Esophagus squamous epithelium (tissue), 5 donors: ENCODE results near the gene KCTD1. TPM values are rescaled to one million over a fixed set of nuclear protein-coding genes. Genes with fewer than 3 reads are reported as not detected.

Source experiments
- DNase-seq: peaks from one replicate; lab custom pipeline; 2025; lab: John Stamatoyannopoulos, UW
- H3K27ac ChIP-seq, 4 donors: fragments of 200-600 bp; sonication (generic); one replicate each; pipeline ENCODE4 v1.5.1; 2016 to 2019; ENCODE audit warnings: mild to moderate bottlenecking in 1 of 4
- H3K27me3 ChIP-seq, 4 donors: fragments of 200-600 bp; sonication (generic); 1 replicate in 3 of 4; 2 replicates in 1 of 4; pipeline versions ENCODE4 v1.5.1 to v1.6.0; 2017 to 2021; ENCODE audit warnings: antibody characterized with exemption in 1 of 4
- H3K36me3 ChIP-seq, 3 donors: fragments of 200-600 bp; sonication (generic); one replicate each; pipeline ENCODE4 v1.5.1; 2016 to 2019
- H3K4me1 ChIP-seq, 3 donors: fragments of 200-600 bp; sonication (generic); one replicate each; pipeline ENCODE4 v1.5.1; 2017 to 2019
- H3K4me3 ChIP-seq, 4 donors: fragments of 200-600 bp; sonication (generic); 1 replicate in 3 of 4; 2 replicates in 1 of 4; pipeline ENCODE4 v1.5.1; 2016 to 2019; ENCODE audit warnings: mild to moderate bottlenecking in 2 of 4, moderate library complexity in 1 of 4
- H3K9me3 ChIP-seq, 3 donors: fragments of 200-600 bp; sonication (generic); one replicate each; pipeline ENCODE4 v1.5.1; 2016 to 2019
- CTCF ChIP-seq, 6 experiments: fragments of 450-650 bp in 4 of 6; fragments of 200-600 bp in 2 of 6; sonication (generic) in 2 of 6; IDR thresholded peaks; one replicate each; pipeline ENCODE4 v1.5.1; 2016 to 2019; ENCODE audit warnings: antibody characterized with exemption in 6 of 6, mild to moderate bottlenecking in 4 of 6, moderate library complexity in 4 of 6
- POLR2A ChIP-seq, 4 donors: fragments of 450-650 bp; IDR thresholded peaks; one replicate each; pipeline ENCODE4 v1.6.1; 2017; ENCODE audit warnings: antibody characterized with exemption in 4 of 4, mild to moderate bottlenecking in 4 of 4, moderate library complexity in 3 of 4
- WGBS, 2 donors: methylation state at CpG; one replicate each; pipeline ENCODE4 v1.1.5; 2018; 5-methylcytosine and 5-hydroxymethylcytosine counted together
- intact Hi-C: fragments of 100-400 bp; cut with DNase I; formaldehyde crosslinking; loops from one replicate; pipeline ENCODE4 v1.15.0; 2022
- total RNA-seq, 4 donors: library from RNA; depleted of rRNA; stranded (reverse); fragments of >200 nt; gene quantifications; one replicate each; pipeline ENCODE4 v1.1.0, GENCODE V29; 2016
- donor health status: DM: yes; HTN: yes; CAD: no.

The KCTD1 gene
- total RNA-seq, 4 donors from 2014 or later, result 46.0 to 67.1 (median 56.6) TPM

- no peak overlapping the region for H3K27ac ChIP-seq
- no peaks in the 10 kb centered on the region for H3K27me3 ChIP-seq
- no peaks in the 10 kb centered on the region for H3K9me3 ChIP-seq
- H3K4me3 ChIP-seq, result no peak overlapping the region
- H3K4me1 ChIP-seq, result no peaks in the 10 kb centered on the region
- WGBS, 2 donors, result 73 to 85% methylated on average over 5 to 6 of the region's 6 CpGs
- no peaks in the 10 kb centered on the region for H3K36me3 ChIP-seq
- TF ChIP-seq POLR2A (IDR thresholded peaks at IDR 0.05) (no peak), CTCF (IDR thresholded peaks at IDR 0.05) (no peak)
- no peak for DNase-seq
- intact Hi-C loops, result no loop called here
Measured at GRCh38 chr18:26422472-26423162, 125.7 kb downstream of the KCTD1 start.

- H3K4me3 ChIP-seq, result no peak overlapping the region
- H3K36me3 ChIP-seq, result no peaks in the 10 kb centered on the region
- no peaks in the 10 kb centered on the region for H3K27me3 ChIP-seq
- intact Hi-C loops, result no loop called here
- H3K4me1 ChIP-seq, result no peaks in the 10 kb centered on the region
- TF ChIP-seq CTCF (IDR thresholded peaks at IDR 0.05) (no peak), POLR2A (IDR thresholded peaks at IDR 0.05) (no peak)
- 80 to 83% methylated on average over 1 to 4 of the region's 9 CpGs for WGBS, 2 donors
- H3K9me3 ChIP-seq, result no peaks in the 10 kb centered on the region
- H3K27ac ChIP-seq, result no peak overlapping the region
- DNase-seq, result no peak
Measured at GRCh38 chr18:26421931-26422330, 126.4 kb downstream of the KCTD1 start.

GRCh38 chr18:26421503-26421902, 126.8 kb downstream of the KCTD1 start:
- TF ChIP-seq POLR2A (IDR thresholded peaks at IDR 0.05) (no peak), CTCF (IDR thresholded peaks at IDR 0.05) (no peak)
- WGBS, 2 donors, result 81% methylated on average over 5 of the region's 6 CpGs; no CpG with 5 or more reads in 1 of the 2 donors
- intact Hi-C loops, result no loop called here
- H3K27ac ChIP-seq, result no peak overlapping the region
- H3K27me3 ChIP-seq, result no peaks in the 10 kb centered on the region
- no peak overlapping the region for H3K4me3 ChIP-seq
- no peaks in the 10 kb centered on the region for H3K9me3 ChIP-seq
- H3K4me1 ChIP-seq, result no peaks in the 10 kb centered on the region
- no peaks in the 10 kb centered on the region for H3K36me3 ChIP-seq
- no peak for DNase-seq

GRCh38 chr18:26419746-26420145, 128.6 kb downstream of the KCTD1 start:
- 80 to 85% methylated on average over 8 of the region's 9 CpGs for WGBS, 2 donors
- intact Hi-C loops, result no loop called here
- TF ChIP-seq POLR2A (IDR thresholded peaks at IDR 0.05), result no peak
- no peak for TF ChIP-seq CTCF (IDR thresholded peaks at IDR 0.05)
- H3K27me3 ChIP-seq, result no peaks in the 10 kb centered on the region
- DNase-seq, result no peak
- no peaks in the 10 kb centered on the region for H3K4me1 ChIP-seq
- H3K9me3 ChIP-seq, result no peaks in the 10 kb centered on the region
- H3K27ac ChIP-seq, result no peak overlapping the region
- H3K36me3 ChIP-seq, result no peaks in the 10 kb centered on the region
- no peak overlapping the region for H3K4me3 ChIP-seq

- no peak for DNase-seq
- intact Hi-C loops, result no loop called here
- H3K9me3 ChIP-seq, result no peaks in the 10 kb centered on the region
- H3K4me3 ChIP-seq, result no peak overlapping the region
- no peaks in the 10 kb centered on the region for H3K36me3 ChIP-seq
- H3K27ac ChIP-seq, result no peak overlapping the region
- H3K27me3 ChIP-seq, result no peaks in the 10 kb centered on the region
- H3K4me1 ChIP-seq, result no peaks in the 10 kb centered on the region
- no peak for TF ChIP-seq POLR2A (IDR thresholded peaks at IDR 0.05)
- no peak for TF ChIP-seq CTCF (IDR thresholded peaks at IDR 0.05)
- WGBS, 2 donors, result 83 to 90% methylated on average over 4 of the region's 4 CpGs
Measured at GRCh38 chr18:26418225-26418624, 130.1 kb downstream of the KCTD1 start.
